ENCODE data around the gene SPIRE1. TPM values are rescaled to one million over a fixed set of nuclear protein-coding genes. Genes with fewer than 3 reads are reported as not detected.

The SPIRE1 gene
- total RNA-seq, 1 experiment from 2014 or later: 26.1 TPM

GRCh38 chr18:12585218-12585617 is 72.7 kb downstream of the SPIRE1 start:
- Histone ChIP-seq H2AFZ (no peak overlapping the region), H3K36me3 (ENCODE audit: low read depth) (no peaks in the 10 kb centered on the region), H3F3A (ENCODE audit: insufficient read depth, low read depth) (no peaks in the 10 kb centered on the region), H3K79me2 (ENCODE audit: low read depth) (no peaks in the 10 kb centered on the region), H3K27me3 (ENCODE audit: insufficient read depth, low read depth) (no peaks in the 10 kb centered on the region), H3K9me2 (ENCODE audit: insufficient read depth) (no peaks in the 10 kb centered on the region), H3K9me3 (ENCODE audit: insufficient read depth, low read depth) (no peaks in the 10 kb centered on the region), H3K4me1 (replicated peaks; ENCODE audit: insufficient read depth) (no peaks in the 10 kb centered on the region; the same call in 1 of the 2 replicates), H4K20me1 (ENCODE audit: insufficient read depth) (no peaks in the 10 kb centered on the region), H3K27ac (no peak overlapping the region), H3K4me2 (no peak overlapping the region), H3K4me3 (no peak overlapping the region)
- TF ChIP-seq CTCF (conservative IDR thresholded peaks at IDR 0.05) (no peak), EZH2 (IDR thresholded peaks at IDR 0.05; ENCODE audit: low read depth) (no peak)
- POLR2A ChIA-PET (ENCODE audit: unreplicated experiment): no interaction called here
- intact Hi-C loops (cut with micrococcal nuclease; ENCODE audit: unreplicated experiment): no loop called here
- DNase-seq: no peak
- no TSS peak for BruUV-seq (replicated peaks)
- CTCF ChIA-PET: no interaction called here

GRCh38 chr18:12580630-12581342 is 77.1 kb downstream of the SPIRE1 start:
- no peaks in the 10 kb centered on the region for H3K9me2 ChIP-seq (ENCODE audit: insufficient read depth)
- POLR2A ChIA-PET (ENCODE audit: unreplicated experiment): no interaction called here
- H3K36me3 ChIP-seq (ENCODE audit: low read depth): no peaks in the 10 kb centered on the region
- no peak overlapping the region for H3K27ac ChIP-seq
- no peaks in the 10 kb centered on the region for H4K20me1 ChIP-seq (ENCODE audit: insufficient read depth)
- H3K4me3 ChIP-seq: no peak overlapping the region
- no peak overlapping the region for H2AFZ ChIP-seq
- no peaks in the 10 kb centered on the region for H3F3A ChIP-seq (ENCODE audit: insufficient read depth, low read depth)
- DNase-seq: no peak
- TF ChIP-seq EZH2 (IDR thresholded peaks at IDR 0.05; ENCODE audit: low read depth): no peak
- TF ChIP-seq CTCF (conservative IDR thresholded peaks at IDR 0.05): no peak
- CTCF ChIA-PET: no interaction called here
- H3K27me3 ChIP-seq (ENCODE audit: insufficient read depth, low read depth): no peaks in the 10 kb centered on the region
- H3K4me2 ChIP-seq: no peak overlapping the region
- H3K79me2 ChIP-seq (ENCODE audit: low read depth): peaks cover 5% of the 10 kb centered on the region; the same call in 1 of the 2 replicates
- no peaks in the 10 kb centered on the region for H3K4me1 ChIP-seq (replicated peaks; ENCODE audit: insufficient read depth)
- BruUV-seq (replicated peaks): no TSS peak
- H3K9me3 ChIP-seq (ENCODE audit: insufficient read depth, low read depth): no peaks in the 10 kb centered on the region
- intact Hi-C loops (cut with micrococcal nuclease; ENCODE audit: unreplicated experiment): no loop called here

- Histone ChIP-seq H3F3A (ENCODE audit: insufficient read depth, low read depth) (no peaks in the 10 kb centered on the region), H3K79me2 (ENCODE audit: low read depth) (peaks cover 5% of the 10 kb centered on the region; the same call in 1 of the 2 replicates), H3K4me2 (no peak overlapping the region), H4K20me1 (ENCODE audit: insufficient read depth) (no peaks in the 10 kb centered on the region), H3K27me3 (ENCODE audit: insufficient read depth, low read depth) (no peaks in the 10 kb centered on the region), H3K4me3 (no peak overlapping the region), H3K9me3 (ENCODE audit: insufficient read depth, low read depth) (no peaks in the 10 kb centered on the region), H3K9me2 (ENCODE audit: insufficient read depth) (no peaks in the 10 kb centered on the region), H3K4me1 (replicated peaks; ENCODE audit: insufficient read depth) (no peaks in the 10 kb centered on the region), H3K36me3 (ENCODE audit: low read depth) (no peaks in the 10 kb centered on the region), H2AFZ (no peak overlapping the region), H3K27ac (no peak overlapping the region)
- TF ChIP-seq CTCF (conservative IDR thresholded peaks at IDR 0.05) (no peak), EZH2 (IDR thresholded peaks at IDR 0.05; ENCODE audit: low read depth) (no peak)
- intact Hi-C loops (cut with micrococcal nuclease; ENCODE audit: unreplicated experiment): no loop called here
- POLR2A ChIA-PET (ENCODE audit: unreplicated experiment): no interaction called here
- no peak for DNase-seq
- CTCF ChIA-PET: no interaction called here
- no TSS peak for BruUV-seq (replicated peaks)
Measured at GRCh38 chr18:12579775-12580174, 78.1 kb downstream of the SPIRE1 start.

All from PC-9 (cell line).